Stimulated activated CD8-positive, alpha-beta memory T cell treated with anti-CD3 and anti-CD28 coated beads, Interleukin-15, amount 100 ng/mL, for 24 hours (primary cell): ENCODE measurements around the gene WDR59.
"Not testable (repeated sequence)": the region's sequence is repeated elsewhere in the genome, so short reads cannot be mapped to it uniquely, and the experiment has no call there.

Experiments
- DNase-seq: peaks from one replicate; pipeline ENCODE4 v3.0.0-alpha.2; 2020; ENCODE audit warnings: low read depth

Gene WDR59

GRCh38 chr16:74982256-74982655, 2.7 kb downstream of the WDR59 start:
- DNase-seq = no peak

- DNase-seq = no peak
Measured at GRCh38 chr16:74975591-74975990, 9.3 kb downstream of the WDR59 start.

- no peak for DNase-seq
Measured at GRCh38 chr16:74973304-74973703, 11.6 kb downstream of the WDR59 start.

- no peak for DNase-seq
Measured at GRCh38 chr16:74954763-74955162, 30.2 kb downstream of the WDR59 start.

- no peak for DNase-seq
Measured at GRCh38 chr16:74951681-74952080, 33.2 kb downstream of the WDR59 start.

GRCh38 chr16:74951206-74951605, 33.7 kb downstream of the WDR59 start:
- no peak for DNase-seq

DNA sequence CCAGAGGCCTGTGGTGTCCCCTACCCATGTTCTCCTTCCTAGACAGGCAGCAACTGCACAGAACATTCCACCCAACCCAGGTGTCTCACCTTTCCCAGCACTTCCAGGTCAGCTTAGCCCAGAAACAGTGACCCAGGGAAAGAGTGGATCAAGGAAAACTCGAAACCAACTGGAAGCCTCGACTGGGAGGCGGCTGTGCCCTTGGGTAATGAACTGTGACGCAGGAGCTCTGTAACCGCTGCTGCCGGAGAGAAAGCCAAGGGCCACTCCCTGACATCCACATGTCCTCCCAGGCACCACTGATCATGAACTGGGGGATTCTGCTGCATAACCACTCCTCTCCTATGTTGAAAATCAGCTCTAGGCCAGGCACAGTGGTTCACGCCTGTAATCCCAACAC, 34.4 kb downstream of the WDR59 start:
- no peak for DNase-seq

DNA sequence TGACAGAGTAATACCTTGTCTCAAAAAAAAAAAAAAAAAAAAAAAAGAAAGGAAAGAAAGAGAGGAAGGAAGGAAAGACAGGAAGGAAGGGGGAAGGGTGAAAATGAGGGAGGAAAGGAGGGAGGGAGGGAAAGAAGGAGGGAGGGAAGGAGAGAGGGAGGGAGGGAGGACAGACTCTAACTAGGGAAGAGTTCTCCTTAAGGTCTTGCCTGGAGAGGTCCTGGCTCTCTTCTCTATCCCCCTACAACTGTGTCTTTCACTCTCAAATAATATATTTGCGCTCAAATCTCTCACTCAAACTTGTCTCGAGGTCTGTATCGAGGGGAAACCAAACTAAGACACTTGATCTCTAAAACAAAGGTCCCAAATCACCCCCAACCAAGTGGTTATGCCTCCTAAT, 35.6 kb downstream of the WDR59 start:
- no peak for DNase-seq

DNA sequence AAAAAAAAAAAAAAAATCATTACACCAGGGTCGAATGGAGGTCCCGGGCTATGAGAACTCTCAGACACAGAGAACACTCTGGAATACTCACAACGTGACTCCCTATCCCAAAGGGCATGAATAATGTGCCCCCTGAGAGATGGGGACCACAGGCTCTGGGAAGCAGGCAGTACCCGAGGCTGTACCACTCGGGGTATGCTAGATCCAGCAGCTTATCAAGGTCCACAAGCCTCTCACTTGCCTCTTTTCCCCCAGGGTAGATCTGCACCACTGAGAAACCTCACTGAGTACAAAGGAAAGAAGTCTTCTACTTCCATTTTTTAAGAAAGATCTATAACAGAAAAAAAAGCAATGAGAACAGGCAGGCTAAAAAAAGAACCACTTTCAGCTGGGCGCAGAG, 40.5 kb downstream of the WDR59 start:
- no peak for DNase-seq

GRCh38 chr16:74942977-74943918, 41.7 kb downstream of the WDR59 start:
- DNase-seq = no peak

DNA sequence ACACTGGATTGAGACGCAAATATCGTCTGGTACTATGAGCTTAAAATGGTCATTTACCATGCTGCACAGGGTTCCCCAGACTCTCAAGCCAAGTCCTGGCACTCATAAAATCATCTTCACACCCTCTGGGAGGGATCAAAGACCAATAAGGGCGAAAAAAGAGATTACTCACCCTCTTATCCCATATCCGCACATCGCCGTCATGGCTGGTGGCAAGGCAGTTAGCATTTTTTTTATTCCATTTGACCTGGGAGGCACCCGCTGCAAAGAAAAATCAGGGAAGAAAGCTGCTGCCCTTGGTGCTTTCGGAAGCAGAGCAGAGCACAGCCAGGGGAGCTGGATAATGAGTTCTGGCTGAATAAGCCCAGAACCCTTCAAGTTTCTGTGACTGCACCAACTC, 42.4 kb downstream of the WDR59 start:
- no peak for DNase-seq

GRCh38 chr16:74939688-74940087, 45.2 kb downstream of the WDR59 start:
- DNase-seq = no peak

DNA sequence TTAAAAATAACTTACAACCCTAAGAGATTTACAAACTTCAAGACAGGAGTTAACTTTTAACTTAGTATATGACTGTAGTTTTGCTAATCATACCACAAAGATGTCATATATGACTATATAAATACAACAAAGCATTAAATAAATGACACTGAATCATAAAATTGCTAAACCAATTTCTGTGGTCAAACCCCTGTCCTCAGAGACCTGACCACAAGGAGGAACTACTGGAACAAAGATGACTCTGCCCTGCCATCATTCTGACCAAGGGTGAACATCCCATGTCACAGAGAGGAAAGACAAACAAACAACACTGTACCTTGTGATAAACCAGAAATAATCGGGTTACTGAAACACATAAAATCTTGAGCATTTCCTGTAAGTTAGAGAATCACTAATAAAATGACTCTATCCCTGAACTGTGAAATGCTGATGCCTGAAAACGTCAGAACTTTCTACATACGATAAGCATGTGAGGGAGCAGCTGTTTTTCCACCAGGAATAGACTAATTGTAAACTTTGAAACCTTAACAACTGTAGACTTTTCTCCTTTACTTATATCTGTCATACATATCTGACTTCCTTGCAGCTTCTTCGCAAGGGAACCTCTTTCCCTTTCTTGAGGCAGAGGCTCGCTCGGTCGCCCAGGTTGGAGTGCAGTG, 47.9 kb downstream of the WDR59 start:
- DNase-seq = no peak

GRCh38 chr16:74931445-74931844, 53.5 kb downstream of the WDR59 start:
- no peak for DNase-seq

DNA sequence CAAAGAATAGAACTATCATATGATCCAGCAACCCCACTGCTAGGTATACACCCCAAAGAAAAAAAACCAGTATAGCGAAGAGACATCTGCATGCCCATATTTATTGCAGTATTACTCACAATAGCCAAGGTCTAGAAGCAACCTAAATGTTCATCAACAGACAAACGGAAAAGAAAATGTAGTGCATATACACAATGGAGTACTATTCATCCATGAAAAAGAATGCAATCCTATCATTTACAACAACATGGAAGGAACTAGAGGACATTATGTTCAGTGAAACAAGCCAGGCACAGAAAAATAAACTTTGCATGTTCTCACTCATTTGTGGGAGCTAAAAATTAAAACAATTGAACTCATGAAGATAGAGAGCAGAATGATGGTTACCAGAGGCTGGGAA, 55.3 kb downstream of the WDR59 start:
- DNase-seq = no peak

DNA sequence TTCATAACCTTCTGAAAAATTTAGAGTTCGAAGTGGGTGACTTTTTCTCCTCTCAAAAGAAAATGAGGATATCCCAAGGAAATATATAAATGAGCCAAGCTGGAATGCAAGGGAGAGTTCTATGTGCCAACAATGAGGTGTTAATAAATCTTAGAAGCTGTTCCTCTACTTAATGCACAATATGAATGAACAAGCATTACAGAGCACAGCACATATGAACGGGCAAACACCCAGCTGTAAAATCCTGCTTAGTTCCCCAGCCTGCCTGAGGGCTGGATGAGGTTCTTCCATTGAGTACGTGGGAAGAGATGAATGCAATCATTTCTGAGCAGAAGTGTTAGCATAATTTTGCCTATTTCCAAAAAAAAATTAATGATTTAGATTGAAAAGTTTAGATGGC, 58.1 kb downstream of the WDR59 start:
- no peak for DNase-seq

DNA sequence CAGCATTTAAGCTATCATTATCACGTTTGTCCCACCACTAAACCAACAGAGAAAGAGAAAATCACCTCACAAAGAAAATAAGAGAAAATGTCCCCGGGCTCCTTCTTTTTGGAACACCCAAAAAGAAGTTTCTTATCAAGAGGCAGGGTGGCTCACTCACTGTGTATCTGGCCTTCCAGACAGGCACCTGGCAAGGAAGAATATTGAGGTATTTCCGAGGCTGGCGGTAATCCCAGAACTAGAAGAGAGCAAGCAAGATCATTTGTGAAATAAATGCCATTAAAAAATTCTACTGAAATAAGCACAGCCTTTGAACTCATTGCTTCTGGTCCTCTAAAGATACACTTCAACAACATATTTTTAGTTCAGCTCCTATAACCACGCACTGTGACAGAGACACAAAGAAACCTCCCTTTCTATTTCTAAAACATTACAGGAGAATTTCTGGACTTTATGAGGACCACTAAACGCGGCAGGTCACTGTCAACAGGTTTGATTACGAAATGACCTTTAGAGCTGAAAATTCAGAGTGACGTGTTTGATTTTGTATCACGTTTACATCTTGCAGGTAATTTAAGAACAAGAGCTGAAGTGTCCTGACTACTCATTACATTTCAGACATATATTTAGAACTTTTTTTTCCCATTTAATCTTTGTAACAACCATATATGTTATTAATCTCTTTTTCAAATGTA, 61.0 kb downstream of the WDR59 start:
- no peak for DNase-seq

DNA sequence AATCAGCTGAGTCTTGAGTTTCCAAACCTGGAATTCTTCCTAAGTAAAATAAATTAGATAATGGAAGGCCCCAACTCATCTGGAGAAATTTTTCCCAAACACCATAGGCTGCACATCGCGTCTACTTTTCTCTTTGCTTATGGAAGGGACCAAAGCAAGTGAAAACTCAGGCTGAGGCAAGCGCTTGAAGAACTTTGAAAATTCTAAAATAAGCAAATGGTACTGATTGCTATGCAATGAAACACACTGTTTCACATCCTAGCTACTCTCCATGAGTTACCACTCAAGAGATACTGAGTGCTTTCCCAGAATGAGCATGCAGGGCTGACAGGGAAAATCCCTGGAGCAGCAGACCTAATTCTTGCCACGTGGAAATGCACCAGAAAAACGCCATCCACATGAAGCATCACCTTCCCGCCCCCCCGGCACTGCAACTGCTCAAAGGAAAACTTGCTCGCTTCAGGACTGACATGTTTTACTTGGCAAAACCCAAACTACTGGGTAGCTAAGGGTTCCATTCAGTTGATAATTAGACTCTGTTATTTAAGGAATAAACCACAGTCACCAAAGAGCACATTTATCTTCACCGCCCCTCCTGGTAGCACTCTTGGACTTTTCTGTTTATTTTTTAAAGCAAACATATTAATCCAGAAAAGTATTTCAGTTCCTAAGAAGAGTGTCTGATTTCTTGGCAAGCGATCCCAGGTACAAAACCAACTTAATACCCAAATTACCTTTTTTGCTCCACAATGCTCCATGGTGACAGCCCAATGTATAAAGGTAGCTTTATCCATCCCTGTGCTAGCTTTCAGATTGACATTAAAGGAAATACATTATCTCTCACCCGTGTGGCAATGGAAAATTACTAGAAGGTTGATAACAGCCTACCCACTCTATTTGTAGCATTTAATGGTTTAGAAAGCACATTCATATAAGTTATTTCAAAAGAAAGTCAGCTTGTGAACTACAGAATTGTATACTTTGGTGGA, 62.5 kb downstream of the WDR59 start:
- DNase-seq = no peak

- no peak for DNase-seq
Measured at GRCh38 chr16:74921051-74921450, 63.9 kb downstream of the WDR59 start.

- DNase-seq = no peak
Measured at GRCh38 chr16:74909665-74910064, 75.3 kb downstream of the WDR59 start.

- DNase-seq = not testable (repeated sequence)
Measured at GRCh38 chr16:74908759-74909158, 76.2 kb downstream of the WDR59 start.
